GM21825 (cell line): Measurements from ENCODE around the gene CYSTM1.
A peak's percentile ranks its signal among the peaks of the same experiment; 100 is the strongest.

Source experiments
- ATAC-seq: cut with Tn5 transposase; IDR thresholded peaks from one replicate; pipeline ENCODE4 v1.9.1; 2021; ENCODE audit warnings: mild to moderate bottlenecking, moderate library complexity; ENCODE audit not compliant: unreplicated experiment

The CYSTM1 gene

DNA sequence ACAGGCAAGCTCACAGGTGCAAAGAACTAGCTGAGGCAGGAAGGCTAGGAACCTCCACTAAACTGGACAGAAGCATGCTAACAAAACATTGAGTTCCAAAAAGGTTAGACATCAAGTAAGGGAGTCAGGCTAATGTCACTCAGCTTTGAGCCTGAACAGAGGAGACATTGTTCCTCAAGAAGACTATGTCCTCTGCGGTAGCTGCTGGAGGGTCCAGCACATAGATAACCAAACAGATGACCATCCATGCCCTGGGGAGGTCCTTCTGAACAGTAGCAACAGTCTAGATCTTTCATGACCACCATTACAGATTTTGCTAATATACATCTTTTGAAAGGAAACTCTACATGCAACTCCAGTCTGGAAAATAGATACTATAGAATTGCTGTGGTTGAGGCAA is 57.7 kb downstream of the CYSTM1 start:
- ATAC-seq: no peak

DNA sequence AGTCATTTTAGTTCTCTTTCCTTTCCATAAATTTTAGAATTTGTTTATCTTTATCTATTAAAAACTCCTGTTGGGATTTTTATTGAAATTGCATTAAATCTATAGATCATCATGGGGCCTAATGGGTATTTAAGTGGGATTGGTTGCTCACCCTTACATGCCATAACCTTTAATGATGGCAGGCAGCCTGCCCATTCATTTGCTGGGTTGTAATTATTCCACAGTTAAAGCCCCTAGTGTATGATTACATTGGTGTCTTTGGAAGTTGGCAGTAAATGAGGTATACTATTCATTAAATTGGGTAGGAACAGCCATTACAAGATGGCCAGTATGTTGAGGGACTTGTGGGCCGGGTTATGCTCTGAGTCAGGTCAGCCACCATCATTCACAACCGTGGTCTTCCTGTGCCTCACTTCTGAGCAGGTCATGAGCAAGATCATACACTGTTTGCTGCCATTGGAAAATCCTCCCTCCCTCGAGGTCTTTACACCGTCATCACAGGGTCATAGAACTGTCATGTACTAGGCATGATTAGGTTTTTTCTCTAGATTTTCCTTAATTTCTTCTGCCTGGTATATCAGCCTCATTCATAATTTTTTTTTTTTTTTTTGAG is 59.5 kb downstream of the CYSTM1 start:
- no peak for ATAC-seq

- ATAC-seq: no peak
These were observed 61.0 kb downstream of the CYSTM1 start for GRCh38 chr5:140235791-140236551.

- no peak for ATAC-seq
These were observed 62.1 kb downstream of the CYSTM1 start for GRCh38 chr5:140236891-140237598.

GRCh38 chr5:140238756-140239155 is 63.8 kb downstream of the CYSTM1 start:
- ATAC-seq: no peak

DNA sequence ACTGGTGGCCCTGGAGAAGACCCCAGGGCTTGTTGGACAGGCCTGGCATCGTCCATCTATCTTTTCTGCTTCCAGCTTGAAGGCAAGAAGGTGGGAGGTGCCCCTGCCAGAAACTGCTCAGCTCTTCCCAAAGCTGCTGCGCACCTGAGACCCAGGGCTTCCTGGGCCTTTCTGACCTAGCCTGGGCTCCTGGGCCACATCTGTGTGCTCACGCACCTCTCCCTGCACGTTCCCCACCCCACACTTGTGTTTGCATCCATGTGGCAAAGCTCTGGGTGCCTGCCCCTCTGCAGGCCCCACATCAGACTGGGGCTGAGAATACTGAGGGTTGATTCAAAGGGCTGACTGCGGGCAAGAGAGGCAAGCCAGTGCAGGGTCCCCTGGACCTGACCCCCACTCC is 64.5 kb downstream of the CYSTM1 start:
- no peak for ATAC-seq

DNA sequence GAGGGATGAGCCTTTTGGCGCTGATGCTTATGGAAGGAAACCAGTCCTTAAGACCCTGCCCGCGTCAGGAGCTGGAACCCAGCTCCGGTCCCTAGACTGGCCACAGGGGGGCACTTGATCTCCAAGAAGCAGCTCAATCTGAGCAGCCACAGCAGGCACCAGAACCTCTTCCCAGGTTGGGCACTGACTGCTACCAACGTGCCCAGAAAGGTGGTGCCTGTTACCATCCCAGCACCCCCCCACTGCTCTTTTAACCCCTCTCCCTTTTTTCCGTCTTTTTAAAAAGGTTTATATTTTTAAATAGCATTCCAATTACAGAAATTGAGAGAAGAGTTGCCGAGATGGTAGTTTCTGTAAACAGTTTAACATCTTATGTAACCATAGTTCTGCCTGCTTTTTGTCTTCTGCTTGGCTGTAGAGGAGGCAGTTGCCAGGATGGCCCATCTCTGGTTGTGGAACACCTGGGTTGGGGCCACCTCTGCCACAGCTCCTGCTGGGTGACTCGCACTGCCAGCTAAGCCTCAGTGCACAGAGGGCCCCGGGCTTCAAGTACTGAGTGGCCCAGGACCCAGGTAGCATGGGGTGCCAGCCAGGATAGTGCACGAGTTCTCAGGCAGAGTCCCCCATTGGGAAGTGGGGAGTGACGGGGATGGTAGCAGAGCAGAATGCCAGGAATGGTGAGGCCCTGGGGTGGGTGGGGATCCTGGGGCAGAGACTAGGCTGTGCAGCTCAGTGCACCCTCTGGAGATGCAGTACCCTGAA is 65.1 kb downstream of the CYSTM1 start:
- ATAC-seq: peak; percentile 47

- ATAC-seq: no peak
These were observed 66.2 kb downstream of the CYSTM1 start for GRCh38 chr5:140240987-140241706.

GRCh38 chr5:140242099-140242498 is 67.1 kb downstream of the CYSTM1 start:
- no peak for ATAC-seq

DNA sequence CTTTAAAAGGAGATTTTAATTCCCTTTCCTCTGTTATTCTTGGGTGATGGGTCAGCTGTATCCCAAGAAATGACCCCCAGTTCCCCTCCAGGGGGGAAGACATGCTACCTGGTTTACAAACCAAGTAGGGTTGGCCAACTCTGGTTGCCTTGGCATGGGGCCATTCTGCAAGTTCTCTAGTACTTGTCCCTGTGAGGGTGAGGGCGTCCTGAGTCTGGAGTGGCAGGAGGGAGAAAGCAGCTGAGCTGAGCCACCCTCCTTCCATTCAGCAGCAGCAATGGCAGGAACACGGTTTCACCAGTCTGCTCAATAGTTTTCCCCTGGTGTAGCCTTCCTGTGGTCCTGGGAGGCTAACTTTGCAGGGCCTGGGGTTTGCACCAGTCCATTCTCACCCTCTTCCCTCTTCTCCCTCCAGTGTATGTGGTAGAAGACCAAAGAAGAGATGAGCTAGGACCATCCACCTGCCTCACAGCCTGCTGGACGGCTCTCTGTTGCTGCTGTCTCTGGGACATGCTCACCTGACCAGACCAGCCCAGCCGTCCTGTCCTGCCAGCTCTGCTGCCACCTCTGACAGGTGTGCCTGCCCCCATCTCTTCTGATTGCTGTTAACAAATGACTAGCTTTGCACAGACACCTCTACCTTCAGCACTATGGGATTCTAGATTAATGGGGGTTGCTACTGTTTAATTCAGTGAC is 68.0 kb downstream of the CYSTM1 start:
- ATAC-seq: no peak

DNA sequence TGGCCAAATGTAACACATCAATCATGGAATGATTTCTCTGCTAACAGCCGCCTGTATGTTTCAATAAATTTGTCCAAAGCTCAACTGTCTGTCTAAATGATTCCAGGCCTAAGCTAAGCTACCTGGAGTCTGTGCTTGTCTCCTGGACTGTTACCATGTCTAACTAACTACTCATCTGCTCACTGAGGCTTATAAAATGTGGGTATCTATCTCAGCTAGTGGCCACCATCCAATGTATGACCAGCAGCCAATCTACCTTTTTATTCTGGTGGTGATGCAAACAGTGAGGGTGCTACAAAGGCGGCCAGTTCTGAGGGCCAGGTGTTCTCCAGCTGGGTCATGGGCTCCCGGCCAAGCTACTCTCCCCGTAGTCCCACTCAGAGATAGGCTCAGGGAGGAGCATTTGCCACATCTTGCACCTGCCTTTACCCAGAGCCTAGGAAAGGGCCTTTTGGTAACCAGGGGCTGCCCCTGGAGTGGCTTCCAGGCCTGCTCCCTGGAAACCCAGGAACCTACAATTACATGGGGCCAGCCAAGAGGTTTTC is 68.8 kb downstream of the CYSTM1 start:
- ATAC-seq: no peak

DNA sequence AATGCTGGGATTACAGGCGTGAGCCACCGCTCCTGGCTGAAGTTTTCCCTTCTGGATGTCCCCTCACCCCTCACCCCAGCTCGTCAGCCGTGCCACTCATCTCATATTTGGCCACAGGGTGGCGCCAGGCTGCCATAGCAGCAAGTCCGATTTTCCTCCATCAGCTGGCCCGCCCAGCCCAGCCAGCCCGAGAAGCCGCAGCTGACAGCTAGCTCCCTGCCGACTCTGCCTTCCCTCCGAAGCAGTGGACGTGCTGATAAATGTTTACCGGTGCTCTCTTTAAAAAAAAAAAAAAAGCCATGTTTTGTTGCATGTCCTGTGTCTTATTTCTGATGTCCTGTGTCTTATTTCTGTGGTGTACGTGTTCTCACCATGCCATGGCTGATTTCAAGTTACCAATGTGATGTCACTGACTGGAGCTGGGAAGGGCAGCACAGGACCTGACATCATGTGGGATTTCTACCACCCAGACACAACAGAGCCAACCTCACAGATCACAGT is 69.6 kb downstream of the CYSTM1 start:
- ATAC-seq: no peak

DNA sequence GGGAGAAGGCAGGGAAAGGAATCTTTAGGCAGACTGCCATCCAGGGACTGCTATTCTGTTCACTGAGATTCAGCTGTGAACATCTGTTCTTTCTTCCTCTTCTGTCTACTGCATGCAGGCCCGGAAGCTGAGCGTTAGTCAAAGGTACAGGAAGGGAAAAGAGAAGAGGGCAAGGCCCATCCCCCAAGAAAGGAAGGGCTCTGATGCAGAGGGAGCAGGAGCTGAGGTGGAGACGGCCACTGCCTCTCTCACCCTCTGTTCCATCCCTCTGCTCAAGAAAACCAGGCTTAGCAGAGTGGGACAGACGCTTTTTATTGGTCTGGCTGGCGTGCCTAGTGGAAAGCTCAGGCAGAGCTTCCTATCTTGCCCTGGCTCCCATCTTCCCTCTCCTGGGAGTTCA is 70.4 kb downstream of the CYSTM1 start:
- no peak for ATAC-seq

DNA sequence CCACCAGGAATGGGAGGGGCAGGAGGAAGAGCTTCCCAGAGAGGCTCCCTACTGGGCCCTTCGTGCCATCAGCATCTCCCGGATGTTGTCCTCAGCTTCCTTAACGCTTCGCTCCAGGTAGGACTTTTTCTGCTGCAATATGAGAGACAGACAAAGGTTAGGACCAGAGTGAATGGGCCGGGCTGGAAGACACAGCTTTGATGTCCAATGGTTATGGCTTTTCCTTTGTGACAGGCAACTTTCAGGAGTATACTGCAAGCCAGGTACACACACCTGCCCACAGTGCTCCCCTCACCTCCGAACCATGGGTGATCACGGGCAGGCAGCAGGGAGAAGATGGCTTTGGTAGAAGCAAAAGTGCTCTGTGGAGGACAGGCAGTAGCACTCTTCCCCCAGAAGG is 70.9 kb downstream of the CYSTM1 start:
- ATAC-seq: no peak

DNA sequence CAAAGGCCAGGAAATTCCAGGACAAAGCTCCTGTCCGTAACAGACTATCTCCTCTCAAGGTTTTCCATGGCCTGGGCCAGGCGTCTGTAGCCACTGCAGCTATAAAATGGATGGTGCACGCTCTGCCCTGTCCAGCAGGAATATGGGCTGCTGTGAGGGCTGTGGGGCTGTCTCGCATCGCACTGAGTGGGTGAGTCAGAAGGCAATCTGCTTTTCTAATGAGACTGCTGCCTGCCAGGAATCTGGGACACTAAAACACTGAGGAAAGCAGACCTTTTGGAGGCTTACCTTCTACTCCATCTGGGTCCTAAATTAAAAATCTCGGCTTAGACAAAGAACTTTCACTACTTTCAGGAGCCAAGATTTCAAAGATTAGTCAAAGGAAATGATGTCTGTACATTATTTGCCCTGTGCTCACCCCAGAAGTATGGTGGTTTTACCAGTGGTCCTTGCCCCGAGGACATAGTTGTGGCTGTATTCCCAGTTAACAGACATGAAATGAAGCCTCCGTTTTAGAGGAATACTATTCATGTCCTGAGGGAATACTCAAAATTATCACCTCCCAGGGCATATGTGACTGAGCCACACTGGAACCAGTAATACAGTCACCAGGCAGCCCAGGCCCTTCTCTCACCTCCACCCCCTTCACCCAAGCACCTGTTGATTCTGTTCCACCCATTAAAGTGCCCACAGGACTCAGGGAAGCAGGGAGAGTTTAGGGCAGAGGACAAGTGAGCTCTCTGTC is 71.6 kb downstream of the CYSTM1 start:
- ATAC-seq: no peak

DNA sequence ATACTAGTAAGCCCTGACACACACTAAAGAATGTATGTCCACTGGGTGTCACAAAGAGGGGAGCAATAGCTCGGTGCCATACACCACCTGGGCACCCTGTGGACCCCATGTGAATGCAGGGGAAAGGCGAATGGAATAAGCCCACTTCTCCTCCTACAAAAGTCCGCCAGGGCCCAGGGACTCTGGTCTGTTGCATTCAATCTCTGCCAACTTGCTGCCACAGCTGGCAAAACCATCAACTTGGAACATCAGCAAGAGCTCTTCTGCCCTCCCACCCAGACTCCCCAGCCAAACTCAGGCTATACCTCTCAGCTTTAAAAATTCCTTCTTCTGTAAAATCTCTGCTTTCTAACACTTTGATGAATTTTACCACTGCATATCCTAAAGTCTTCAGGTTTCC is 73.4 kb downstream of the CYSTM1 start:
- ATAC-seq: no peak

GRCh38 chr5:140249536-140249935 is 74.5 kb downstream of the CYSTM1 start:
- ATAC-seq: no peak

DNA sequence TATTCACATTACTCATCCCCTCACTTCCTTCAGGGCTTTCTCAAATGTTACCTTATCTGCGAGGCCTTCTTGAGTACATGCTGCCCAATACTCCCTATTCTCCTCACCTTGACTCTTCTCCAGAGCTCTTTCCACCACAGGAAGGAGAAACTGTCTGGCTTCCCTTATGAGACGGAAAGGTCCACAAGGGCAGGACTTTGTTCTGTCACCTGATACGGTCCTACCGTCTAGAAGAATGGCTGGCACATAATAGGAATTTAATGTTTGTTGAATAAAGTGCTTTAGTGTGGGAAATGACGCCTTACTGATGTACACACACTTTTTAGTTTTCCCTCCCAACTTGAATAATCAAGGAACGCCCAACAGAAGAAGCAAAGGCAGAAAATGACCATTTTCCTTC is 75.4 kb downstream of the CYSTM1 start:
- ATAC-seq: no peak

- ATAC-seq: peak; percentile 77
These were observed 76.6 kb downstream of the CYSTM1 start for GRCh38 chr5:140251527-140251973.
